Measurements from ENCODE around the gene ABCC3.

Gene ABCC3

DNA sequence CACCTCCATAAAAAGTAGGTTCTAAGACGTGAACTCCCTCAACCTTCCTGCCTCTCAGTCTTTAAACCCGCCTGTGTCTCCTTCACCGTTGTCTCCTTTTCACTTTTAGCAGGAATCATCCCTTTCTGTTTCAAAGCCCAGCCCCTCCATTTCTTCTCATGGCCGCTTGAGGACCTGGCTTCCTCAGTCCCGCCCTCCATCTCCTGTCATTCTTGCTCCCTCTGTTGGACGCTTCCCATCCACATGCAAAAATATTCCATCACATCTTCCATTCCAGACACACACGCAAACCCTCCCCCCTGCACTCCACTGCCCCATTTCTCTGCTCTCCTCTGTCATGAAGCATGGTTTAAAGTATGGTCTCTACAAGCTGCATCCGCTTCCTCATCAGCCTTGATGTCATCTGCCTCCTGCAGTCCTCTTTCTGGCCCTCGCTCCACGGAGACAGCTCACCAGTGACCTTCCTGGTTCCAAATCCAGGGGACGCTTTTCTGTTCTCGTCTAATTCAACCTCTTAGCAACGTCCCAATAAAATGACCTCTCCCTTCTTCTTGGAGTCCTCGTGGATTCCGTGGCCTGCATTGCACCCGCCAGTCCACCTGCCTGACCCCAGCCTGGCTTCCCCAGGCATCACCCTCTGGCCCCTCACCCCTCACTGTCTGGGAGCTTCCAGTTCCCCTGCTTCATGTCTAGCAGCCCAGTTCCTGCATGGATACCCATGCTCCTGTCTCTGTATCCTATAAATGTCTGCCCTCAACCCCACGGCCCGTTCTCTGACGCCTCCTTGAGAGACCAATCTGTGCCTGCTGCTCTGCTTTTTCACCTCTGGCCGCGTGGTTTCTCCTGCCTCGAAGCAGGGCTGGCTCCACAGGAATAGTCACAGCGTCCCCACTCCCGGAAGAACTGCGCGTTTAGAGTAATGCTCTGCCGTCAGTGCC lies 46.9 kb downstream of the ABCC3 start:
- TF ChIP-seq, protein P1, sequence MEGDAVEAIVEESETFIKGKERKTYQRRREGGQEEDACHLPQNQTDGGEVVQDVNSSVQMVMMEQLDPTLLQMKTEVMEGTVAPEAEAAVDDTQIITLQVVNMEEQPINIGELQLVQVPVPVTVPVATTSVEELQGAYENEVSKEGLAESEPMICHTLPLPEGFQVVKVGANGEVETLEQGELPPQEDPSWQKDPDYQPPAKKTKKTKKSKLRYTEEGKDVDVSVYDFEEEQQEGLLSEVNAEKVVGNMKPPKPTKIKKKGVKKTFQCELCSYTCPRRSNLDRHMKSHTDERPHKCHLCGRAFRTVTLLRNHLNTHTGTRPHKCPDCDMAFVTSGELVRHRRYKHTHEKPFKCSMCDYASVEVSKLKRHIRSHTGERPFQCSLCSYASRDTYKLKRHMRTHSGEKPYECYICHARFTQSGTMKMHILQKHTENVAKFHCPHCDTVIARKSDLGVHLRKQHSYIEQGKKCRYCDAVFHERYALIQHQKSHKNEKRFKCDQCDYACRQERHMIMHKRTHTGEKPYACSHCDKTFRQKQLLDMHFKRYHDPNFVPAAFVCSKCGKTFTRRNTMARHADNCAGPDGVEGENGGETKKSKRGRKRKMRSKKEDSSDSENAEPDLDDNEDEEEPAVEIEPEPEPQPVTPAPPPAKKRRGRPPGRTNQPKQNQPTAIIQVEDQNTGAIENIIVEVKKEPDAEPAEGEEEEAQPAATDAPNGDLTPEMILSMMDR (IDR thresholded peaks at IDR 0.05; ENCODE audit: low read depth, low read length): peak; percentile 90
- no peaks in the 10 kb centered on the region for H3K9me3 ChIP-seq
- H3K4me1 ChIP-seq: peaks cover 5% of the 10 kb centered on the region; the same call in 1 of the 2 replicates
- no peaks in the 10 kb centered on the region for H3K27me3 ChIP-seq
- no peaks in the 10 kb centered on the region for H3K36me3 ChIP-seq
- no peak overlapping the region for H3K4me3 ChIP-seq (ENCODE audit: low read depth, low read length)
- peak; percentile 77 for DNase-seq

DNA sequence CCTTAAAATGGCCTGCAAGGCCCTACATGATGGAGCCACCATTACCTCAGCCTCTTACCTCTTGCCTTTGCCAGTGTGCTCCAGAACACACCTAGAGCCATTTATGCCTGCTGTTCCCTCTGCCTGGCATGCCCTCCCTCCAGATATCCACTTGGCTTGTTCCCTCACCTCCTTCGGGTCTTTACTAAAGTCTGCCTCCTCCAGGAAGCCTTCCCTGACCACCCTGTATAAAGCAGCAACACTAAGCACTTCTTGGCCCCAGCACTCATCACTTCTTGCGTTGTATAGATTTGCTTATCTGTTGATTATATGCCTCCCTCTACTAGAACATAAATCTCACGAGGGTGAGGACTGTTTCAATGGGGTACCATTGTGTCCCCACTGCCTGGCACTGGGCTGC lies 47.8 kb downstream of the ABCC3 start:
- no peak overlapping the region for H3K4me3 ChIP-seq (ENCODE audit: low read depth, low read length)
- H3K9me3 ChIP-seq: no peaks in the 10 kb centered on the region
- TF ChIP-seq, protein P1 (IDR thresholded peaks at IDR 0.05; ENCODE audit: low read depth, low read length): no peak
- H3K4me1 ChIP-seq: peaks cover 11% of the 10 kb centered on the region; the same call in 1 of the 2 replicates
- no peak for DNase-seq
- H3K27me3 ChIP-seq: no peaks in the 10 kb centered on the region
- H3K36me3 ChIP-seq: no peaks in the 10 kb centered on the region

DNA sequence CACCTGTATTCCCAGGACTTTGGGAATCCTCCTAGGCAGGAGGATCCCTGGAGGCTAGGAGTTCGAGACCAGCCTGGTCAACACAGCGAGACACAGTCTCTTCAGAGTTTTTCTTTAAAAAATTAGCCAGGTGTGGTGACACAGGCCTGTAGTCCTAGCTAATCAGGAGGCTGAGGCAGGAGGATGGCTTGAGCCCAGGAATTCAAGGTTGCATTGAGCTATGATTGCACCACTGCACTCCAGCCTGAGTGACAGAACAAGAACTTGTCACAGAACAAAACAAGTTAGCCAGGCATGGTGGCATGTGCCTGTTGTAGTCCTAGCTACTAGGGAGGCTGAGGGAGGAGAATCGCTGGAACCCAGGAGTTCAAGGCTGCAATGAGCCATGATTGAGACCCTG lies 48.3 kb downstream of the ABCC3 start:
- H3K4me1 ChIP-seq: peaks cover 11% of the 10 kb centered on the region; the same call in 1 of the 2 replicates
- no peaks in the 10 kb centered on the region for H3K27me3 ChIP-seq
- TF ChIP-seq, protein P1 (IDR thresholded peaks at IDR 0.05; ENCODE audit: low read depth, low read length): no peak
- peak; percentile 1 for DNase-seq
- no peaks in the 10 kb centered on the region for H3K9me3 ChIP-seq
- no peaks in the 10 kb centered on the region for H3K36me3 ChIP-seq
- H3K4me3 ChIP-seq (ENCODE audit: low read depth, low read length): no peak overlapping the region

DNA sequence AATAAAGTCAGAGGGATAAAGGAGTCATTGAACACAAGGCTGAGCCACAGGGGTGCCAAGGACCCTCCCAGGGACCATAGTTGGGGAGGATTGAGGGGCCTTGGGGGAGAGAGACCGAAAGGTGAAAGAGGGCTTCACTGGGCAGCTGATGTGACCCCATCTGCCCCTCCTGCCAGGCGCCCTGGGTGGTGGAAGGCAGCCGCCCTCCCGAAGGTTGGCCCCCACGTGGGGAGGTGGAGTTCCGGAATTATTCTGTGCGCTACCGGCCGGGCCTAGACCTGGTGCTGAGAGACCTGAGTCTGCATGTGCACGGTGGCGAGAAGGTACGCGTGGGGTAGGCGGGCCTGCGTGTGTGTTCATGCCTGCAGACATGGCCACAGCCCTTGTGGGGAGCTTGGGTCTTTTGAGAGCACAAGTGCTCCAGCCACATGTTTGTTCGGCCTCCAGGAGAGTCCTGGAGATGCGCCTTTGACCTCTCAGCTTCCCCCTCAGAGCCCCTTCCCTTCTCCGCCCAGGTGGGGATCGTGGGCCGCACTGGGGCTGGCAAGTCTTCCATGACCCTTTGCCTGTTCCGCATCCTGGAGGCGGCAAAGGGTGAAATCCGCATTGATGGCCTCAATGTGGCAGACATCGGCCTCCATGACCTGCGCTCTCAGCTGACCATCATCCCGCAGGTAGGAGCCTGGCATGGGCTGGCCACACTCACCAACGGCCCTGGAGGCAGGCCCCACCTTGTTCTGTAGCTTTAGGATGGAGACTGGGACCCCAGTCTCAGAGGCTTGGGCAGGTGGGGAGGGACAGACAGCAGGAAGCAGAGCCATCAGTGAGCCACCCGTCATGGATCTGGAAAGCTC lies 49.0 kb downstream of the ABCC3 start:
- H3K9me3 ChIP-seq: no peaks in the 10 kb centered on the region
- H3K4me3 ChIP-seq (ENCODE audit: low read depth, low read length): no peak overlapping the region
- peaks cover 11% of the 10 kb centered on the region; the same call in 1 of the 2 replicates for H3K4me1 ChIP-seq
- H3K27me3 ChIP-seq: no peaks in the 10 kb centered on the region
- DNase-seq: peak; percentile 5
- no peaks in the 10 kb centered on the region for H3K36me3 ChIP-seq
- TF ChIP-seq, protein P1 (IDR thresholded peaks at IDR 0.05; ENCODE audit: low read depth, low read length): no peak

DNA sequence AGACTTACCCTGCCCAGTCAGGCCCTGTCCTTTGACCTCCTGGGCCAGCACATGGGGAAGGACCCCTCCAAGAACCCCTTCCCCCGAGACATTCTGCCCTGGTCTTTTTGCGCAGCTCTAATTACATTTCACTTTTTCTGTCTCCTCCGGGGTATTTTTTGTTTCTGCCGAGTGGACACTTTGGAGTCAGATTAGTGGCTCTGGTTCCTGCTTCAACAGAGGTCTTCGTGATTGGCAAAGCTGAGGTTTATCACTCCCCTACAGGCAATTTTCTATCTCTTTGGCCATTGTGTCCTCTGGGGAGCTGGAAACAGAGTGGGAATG lies 49.6 kb downstream of the ABCC3 start:
- TF ChIP-seq, protein P1 (IDR thresholded peaks at IDR 0.05; ENCODE audit: low read depth, low read length): no peak
- no peak overlapping the region for H3K4me3 ChIP-seq (ENCODE audit: low read depth, low read length)
- H3K27me3 ChIP-seq: no peaks in the 10 kb centered on the region
- no peaks in the 10 kb centered on the region for H3K9me3 ChIP-seq
- H3K4me1 ChIP-seq: peaks cover 12% of the 10 kb centered on the region
- H3K36me3 ChIP-seq: no peaks in the 10 kb centered on the region
- peak; percentile 4 for DNase-seq
